RWPE2 (cell line): ENCODE measurements around the gene FAR2.
"Not testable (repeated sequence)": the region's sequence is repeated elsewhere in the genome, so short reads cannot be mapped to it uniquely, and the experiment has no call there.

Experiments used
- ATAC-seq: fragments of 200-7000 bp; cut with Tn5 transposase; 3 replicates; pipeline ENCODE4 v1.9.1; 2021; ENCODE audit warnings: low read depth
- DNase-seq: peaks from one replicate; pipeline ENCODE4 v3.0.0-alpha.2; 2020; ENCODE audit warnings: low spot score
- H3K27ac ChIP-seq: fragments of 450-650 bp; 2 replicates; pipeline ENCODE4 v1.5.1; 2017; ENCODE audit warnings: mild to moderate bottlenecking; ENCODE audit not compliant: poor library complexity, severe bottlenecking
- H3K27me3 ChIP-seq: fragments of 250-450 bp; sonication (Bioruptor Pico); 2 replicates; pipeline ENCODE4 v1.5.1; 2021; ENCODE audit warnings: mild to moderate bottlenecking, moderate library complexity; ENCODE audit not compliant: insufficient read depth, poor library complexity, severe bottlenecking
- H3K36me3 ChIP-seq: fragments of 250-450 bp; sonication (Bioruptor Pico); 2 replicates; pipeline ENCODE4 v1.5.1; 2020; ENCODE audit warnings: low read depth, mild to moderate bottlenecking, moderate library complexity
- H3K4me1 ChIP-seq: fragments of 250-450 bp; sonication (Bioruptor Pico); 2 replicates; pipeline ENCODE4 v1.5.1; 2021; ENCODE audit warnings: mild to moderate bottlenecking, moderate library complexity; ENCODE audit not compliant: insufficient read depth, poor library complexity, severe bottlenecking
- H3K4me3 ChIP-seq: fragments of 250-450 bp; sonication (Bioruptor Pico); 2 replicates; pipeline ENCODE4 v1.5.1; 2021; ENCODE audit warnings: mild to moderate bottlenecking, moderate library complexity; ENCODE audit not compliant: severe bottlenecking
- H3K9me3 ChIP-seq: fragments of 250-450 bp; sonication (Bioruptor Pico); 2 replicates; pipeline ENCODE4 v1.5.1; 2021; ENCODE audit warnings: mild to moderate bottlenecking, moderate library complexity; ENCODE audit not compliant: severe bottlenecking
- CTCF ChIP-seq: fragments of 450-650 bp; IDR thresholded peaks from one replicate; pipeline ENCODE4 v1.5.1; 2017; ENCODE audit warnings: mild to moderate bottlenecking, moderate library complexity; ENCODE audit not compliant: poor library complexity, severe bottlenecking

FAR2 gene

GRCh38 chr12:29253906-29254625 is 105.0 kb downstream of the FAR2 start:
- Histone ChIP-seq H3K4me3 (no peak overlapping the region), H3K36me3 (no peaks in the 10 kb centered on the region), H3K4me1 (no peaks in the 10 kb centered on the region), H3K9me3 (no peaks in the 10 kb centered on the region), H3K27ac (no peak overlapping the region), H3K27me3 (no peaks in the 10 kb centered on the region)
- ATAC-seq (no peak), DNase-seq (no peak)
- no peak for TF ChIP-seq CTCF

GRCh38 chr12:29255042-29255441 is 106.0 kb downstream of the FAR2 start:
- Histone ChIP-seq H3K27me3 (no peaks in the 10 kb centered on the region), H3K27ac (no peak overlapping the region), H3K4me3 (no peak overlapping the region), H3K4me1 (no peaks in the 10 kb centered on the region), H3K36me3 (no peaks in the 10 kb centered on the region), H3K9me3 (no peaks in the 10 kb centered on the region)
- DNase-seq, result no peak
- no peak for TF ChIP-seq CTCF
- ATAC-seq, result no peak

- DNase-seq (no peak), ATAC-seq (no peak)
- TF ChIP-seq CTCF, result no peak
- Histone ChIP-seq H3K36me3 (no peaks in the 10 kb centered on the region), H3K27me3 (no peaks in the 10 kb centered on the region), H3K9me3 (no peaks in the 10 kb centered on the region), H3K4me3 (no peak overlapping the region), H3K4me1 (no peaks in the 10 kb centered on the region), H3K27ac (no peak overlapping the region)
Measured at GRCh38 chr12:29256598-29256997, 107.5 kb downstream of the FAR2 start.

- H3K36me3 ChIP-seq, ATAC-seq, H3K4me1 ChIP-seq, H3K9me3 ChIP-seq, H3K27ac ChIP-seq, H3K27me3 ChIP-seq, DNase-seq, H3K4me3 ChIP-seq: not testable (repeated sequence)
Measured at GRCh38 chr12:29257687-29258086, 108.6 kb downstream of the FAR2 start.

- Histone ChIP-seq H3K4me1 (no peaks in the 10 kb centered on the region), H3K36me3 (no peaks in the 10 kb centered on the region), H3K9me3 (no peaks in the 10 kb centered on the region), H3K27ac (no peak overlapping the region), H3K27me3 (no peaks in the 10 kb centered on the region), H3K4me3 (no peak overlapping the region)
- ATAC-seq (no peak), DNase-seq (no peak)
- no peak for TF ChIP-seq CTCF
Measured at GRCh38 chr12:29264424-29264823, 115.3 kb downstream of the FAR2 start.
